Subcutaneous abdominal adipose tissue (tissue), 5 donors: Measurements from ENCODE around the gene REXO1.

Experiments used
- H3K27ac ChIP-seq: one replicate; pipeline ENCODE4 v1.7.0; 2013; ENCODE audit warnings: low read depth, mild to moderate bottlenecking, inconsistent platforms, low read length, moderate library complexity
- H3K27me3 ChIP-seq, 5 donors: one replicate each; pipeline ENCODE4 v1.7.0; 2013; ENCODE audit warnings: low read length in 5 of 5, inconsistent platforms in 1 of 5; ENCODE audit not compliant: control insufficient read depth in 5 of 5, insufficient read depth in 4 of 5
- H3K36me3 ChIP-seq, 5 donors: one replicate each; pipeline ENCODE4 v1.7.0; 2013; ENCODE audit warnings: low read length in 5 of 5; ENCODE audit not compliant: control insufficient read depth in 5 of 5, insufficient read depth in 5 of 5
- H3K4me1 ChIP-seq, 5 donors: one replicate each; pipeline ENCODE4 v1.7.0; 2013; ENCODE audit warnings: low read length in 5 of 5, mild to moderate bottlenecking in 3 of 5, moderate library complexity in 1 of 5; ENCODE audit not compliant: control insufficient read depth in 5 of 5, insufficient read depth in 5 of 5
- H3K4me3 ChIP-seq, 5 donors: one replicate each; pipeline ENCODE4 v1.7.0; 2013; ENCODE audit warnings: low read length in 5 of 5, low read depth in 1 of 5
- H3K9ac ChIP-seq, 5 donors: one replicate each; pipeline ENCODE4 v1.7.0; 2013; ENCODE audit warnings: low read length in 5 of 5, mild to moderate bottlenecking in 4 of 5, moderate library complexity in 3 of 5
- H3K9me3 ChIP-seq, 5 donors: one replicate each; pipeline ENCODE4 v1.7.0; 2013; ENCODE audit warnings: low read length in 5 of 5; ENCODE audit not compliant: control insufficient read depth in 5 of 5
- donor health status: healthy.
- donor health status: healthy.
- donor health status: healthy.
- donor health status: healthy.
- donor health status: healthy.

The REXO1 gene

DNA sequence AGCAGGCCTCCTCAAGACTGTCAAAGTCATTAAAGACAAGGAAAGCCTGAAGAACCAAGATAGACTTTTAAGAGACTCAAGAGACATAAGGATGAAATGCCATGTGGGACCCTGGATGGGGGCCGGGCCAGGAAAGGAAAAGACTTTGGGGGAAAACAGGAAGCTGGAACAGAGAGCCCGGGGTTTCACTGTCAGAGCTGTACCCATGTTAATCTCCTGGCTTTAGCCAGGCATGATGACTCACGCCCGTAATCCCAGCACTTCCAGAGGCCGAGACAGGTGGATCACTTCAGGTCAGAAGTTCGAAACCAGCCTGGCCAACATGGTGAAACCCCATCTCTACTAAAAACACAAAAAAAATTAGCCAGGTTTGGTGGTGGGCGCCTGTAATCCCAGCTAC, 20.7 kb upstream of the REXO1 start:
- Histone ChIP-seq H3K27ac (no peak overlapping the region), H3K4me3 (no peak overlapping the region), H3K9ac (no peak overlapping the region), H3K27me3 (no peaks in the 10 kb centered on the region), H3K4me1 (peaks cover 5 to 32% (median 30%) of the 10 kb centered on the region in 5 donors), H3K36me3 (peaks cover 0 to 16% (median 5%) of the 10 kb centered on the region in 5 donors), H3K9me3 (no peaks in the 10 kb centered on the region)

DNA sequence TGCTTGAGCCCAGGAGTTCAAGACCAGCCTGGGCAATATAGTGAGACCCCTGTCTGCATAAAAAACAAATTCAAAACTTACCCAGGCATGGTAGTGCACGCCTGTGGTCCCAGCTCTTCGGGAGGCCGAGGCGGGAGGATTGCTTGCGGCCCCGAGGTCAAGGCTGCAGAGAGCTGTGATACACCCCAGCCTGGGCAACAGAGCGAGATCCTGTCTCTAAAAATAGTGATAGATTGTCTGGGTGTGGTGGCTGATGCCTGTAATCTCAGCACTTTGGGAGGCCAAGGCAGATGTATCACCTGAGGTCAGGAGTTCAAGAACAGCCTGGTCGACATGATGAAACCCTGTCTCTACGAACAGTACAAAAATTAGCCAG, 19.1 kb upstream of the REXO1 start:
- Histone ChIP-seq H3K4me3 (no peak overlapping the region), H3K4me1 (peaks cover 0 to 18% (median 15%) of the 10 kb centered on the region in 5 donors), H3K36me3 (peaks cover 0 to 14% (median 5%) of the 10 kb centered on the region in 5 donors), H3K27me3 (no peaks in the 10 kb centered on the region), H3K27ac (no peak overlapping the region), H3K9me3 (no peaks in the 10 kb centered on the region), H3K9ac (no peak overlapping the region)

DNA sequence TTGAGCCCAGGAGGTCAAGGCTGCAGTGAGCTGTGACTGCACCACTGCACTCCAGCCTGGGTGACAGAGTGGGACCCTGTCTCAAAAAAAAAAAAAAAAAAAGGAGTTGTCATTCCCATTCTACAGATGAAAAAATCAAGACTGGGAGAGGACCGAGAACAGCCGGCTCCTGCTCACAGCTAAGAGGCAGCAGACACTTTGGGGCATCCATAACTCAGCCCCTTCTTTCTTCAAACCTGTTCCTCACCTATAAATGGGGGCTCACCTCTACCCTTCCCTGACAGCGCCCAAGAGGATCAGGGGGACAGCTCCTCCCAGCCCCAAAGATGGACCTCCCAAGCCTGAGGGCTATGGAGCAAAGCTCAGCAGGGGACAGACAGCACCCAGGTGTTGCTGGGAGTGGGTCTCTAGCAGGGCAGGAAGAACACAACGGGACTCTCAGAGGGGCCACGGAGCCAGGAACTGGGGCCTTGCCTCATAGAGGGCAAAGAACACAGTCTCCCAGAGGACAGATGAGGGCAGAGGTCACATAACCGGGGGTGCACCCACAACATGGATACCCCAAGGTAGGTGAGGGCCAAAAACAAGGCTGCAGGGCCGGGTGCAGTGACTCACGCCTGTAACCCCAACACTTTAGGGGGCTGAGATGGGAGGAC, 18.5 kb upstream of the REXO1 start:
- H3K9me3 ChIP-seq = no peaks in the 10 kb centered on the region
- H3K4me3 ChIP-seq = no peak overlapping the region
- peaks cover 0 to 22% (median 19%) of the 10 kb centered on the region in 5 donors for H3K4me1 ChIP-seq
- H3K36me3 ChIP-seq = peaks cover 0 to 12% (median 5%) of the 10 kb centered on the region in 5 donors
- H3K9ac ChIP-seq = no peak overlapping the region
- no peak overlapping the region for H3K27ac ChIP-seq
- no peaks in the 10 kb centered on the region for H3K27me3 ChIP-seq

DNA sequence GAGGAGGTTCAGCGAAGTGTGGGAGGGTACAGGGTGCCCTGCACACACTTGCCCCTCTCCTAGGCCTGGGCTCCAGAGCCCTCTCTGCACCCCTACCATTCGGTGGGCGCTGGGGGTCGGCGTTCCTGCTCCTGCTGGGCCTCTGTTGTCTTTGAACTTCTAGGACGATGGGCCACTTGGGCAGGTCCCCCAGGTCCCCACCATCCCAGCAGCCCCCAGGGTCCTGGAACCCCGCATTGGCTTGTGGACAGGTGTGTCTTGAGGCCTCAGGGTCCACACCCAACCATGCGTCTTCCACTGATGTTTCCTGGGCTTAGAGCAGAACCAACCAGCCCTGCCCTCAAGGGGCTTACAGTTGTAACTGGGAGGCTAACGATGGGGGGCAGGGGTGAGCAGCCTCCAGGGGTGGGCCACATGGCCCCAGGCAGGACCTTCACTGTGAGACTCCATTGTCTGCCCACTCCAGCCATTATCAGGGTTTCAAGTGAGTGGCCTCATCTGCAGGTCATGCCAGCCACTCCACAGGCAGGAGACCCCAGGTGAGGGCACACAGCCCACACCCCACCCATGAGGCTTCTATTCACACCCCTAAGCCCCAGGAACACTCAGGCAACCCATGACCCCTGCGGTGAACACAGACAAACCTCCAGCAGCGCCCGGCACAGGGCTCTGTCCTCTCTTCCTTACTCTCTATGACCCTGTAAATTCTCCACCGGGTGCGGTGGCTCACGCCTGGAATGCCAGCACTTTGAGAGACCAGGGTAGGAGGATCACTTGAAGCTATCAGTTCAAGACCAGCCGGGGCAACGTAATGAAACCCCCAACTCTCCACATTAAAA, 17.1 kb upstream of the REXO1 start:
- peaks cover 0 to 4% (median 0%) of the 10 kb centered on the region in 5 donors for H3K36me3 ChIP-seq
- no peaks in the 10 kb centered on the region for H3K9me3 ChIP-seq
- peak overlapping the region in 4 of 5 donors; percentile 64 to 88 (median 75) for H3K9ac ChIP-seq
- peak overlapping the region in 3 of 5 donors; percentile 41 to 76 (median 64) for H3K4me3 ChIP-seq
- peaks cover 0 to 36% (median 33%) of the 10 kb centered on the region in 5 donors for H3K4me1 ChIP-seq
- H3K27me3 ChIP-seq = peaks cover 0 to 6% (median under 1%) of the 10 kb centered on the region in 5 donors
- H3K27ac ChIP-seq = peak overlapping the region; percentile 72

DNA sequence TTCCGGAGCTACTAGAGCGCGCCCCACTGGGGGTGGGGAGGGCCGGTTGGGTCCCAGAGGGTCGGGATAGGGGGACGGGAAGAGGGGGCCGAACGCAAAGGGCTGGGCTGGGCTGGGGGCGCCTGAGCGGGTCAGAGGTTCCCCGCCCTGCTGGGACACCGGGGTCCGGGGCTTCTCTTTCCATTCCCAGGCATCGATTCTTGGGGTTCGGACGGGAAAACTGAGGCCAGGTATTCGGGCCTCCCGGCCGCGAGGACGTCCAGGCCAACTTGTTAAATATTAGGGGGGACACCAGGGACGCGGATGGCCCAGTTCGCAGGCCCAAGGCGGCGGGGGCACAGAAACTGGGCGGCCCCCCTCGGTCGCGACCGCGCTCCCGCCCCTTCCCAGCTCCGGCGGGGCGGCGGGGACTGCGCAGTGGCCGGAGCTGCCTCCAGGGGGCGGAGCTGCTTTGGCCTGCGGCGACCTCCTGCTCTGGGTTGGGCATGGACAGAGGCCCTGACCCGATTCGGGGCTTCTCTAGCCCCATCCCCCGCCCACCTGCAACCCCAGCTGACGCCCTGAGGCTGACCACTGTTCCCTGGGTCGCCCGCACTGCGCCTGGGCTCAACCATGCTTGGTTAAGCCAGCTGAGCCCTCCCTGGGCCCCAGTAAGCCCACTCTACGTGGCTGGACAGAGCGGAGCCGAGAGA, 16.3 kb upstream of the REXO1 start:
- Histone ChIP-seq H3K4me3 (peak overlapping the region in 4 of 5 donors; percentile 63 to 76 (median 68)), H3K4me1 (peaks cover 0 to 44% (median 39%) of the 10 kb centered on the region in 5 donors), H3K27ac (peak overlapping the region; percentile 72), H3K9me3 (no peaks in the 10 kb centered on the region), H3K36me3 (no peaks in the 10 kb centered on the region), H3K27me3 (peaks cover 0 to 6% (median 3%) of the 10 kb centered on the region in 5 donors), H3K9ac (peak overlapping the region in 4 of 5 donors; percentile 72 to 88 (median 80))

DNA sequence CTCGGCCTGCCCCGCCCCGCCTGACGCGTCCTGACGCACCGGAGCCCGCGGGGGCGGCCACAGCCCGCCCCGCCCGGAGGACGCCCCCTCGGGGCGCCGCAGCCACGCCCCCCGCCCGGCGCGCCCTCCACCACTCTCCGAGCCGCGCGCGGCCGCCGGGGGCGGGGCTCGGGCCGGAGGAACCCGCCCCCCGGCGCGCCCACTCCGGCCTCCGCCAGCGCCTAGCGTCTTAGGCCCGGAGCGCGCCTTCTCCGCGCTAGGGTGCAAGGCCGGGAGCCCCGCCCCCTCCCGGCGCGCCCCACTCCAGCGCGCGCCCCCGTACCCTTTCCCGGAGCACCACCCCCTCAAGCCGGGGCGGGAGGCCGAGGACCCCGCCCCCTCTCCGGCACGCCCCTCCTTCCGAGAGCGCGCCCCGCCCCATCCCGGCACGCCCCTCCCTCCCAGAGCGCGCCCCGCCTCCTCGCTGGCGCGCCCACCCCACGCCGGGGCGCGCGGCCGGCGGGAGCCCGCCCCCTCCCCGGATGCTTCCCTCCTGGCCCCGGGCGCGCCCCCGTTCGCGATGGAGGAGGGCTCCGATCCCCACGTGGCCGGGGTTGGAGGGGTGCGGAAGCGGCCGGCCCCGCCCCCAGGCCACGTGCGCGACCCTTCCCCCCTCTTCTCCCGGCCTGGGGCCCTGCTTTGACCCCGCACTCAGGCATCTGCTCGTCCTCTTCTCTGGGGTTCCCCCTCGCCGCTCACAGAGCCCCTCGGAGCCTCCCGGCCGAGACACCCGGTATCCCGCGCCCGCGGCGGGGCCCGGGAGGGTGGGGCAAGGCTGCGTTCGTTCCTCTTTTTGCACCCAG, 15.6 kb upstream of the REXO1 start:
- Histone ChIP-seq H3K27ac (peak overlapping the region; percentile 72), H3K4me3 (peak overlapping the region in 4 of 5 donors; percentile 63 to 76 (median 68)), H3K27me3 (peaks cover 0 to 10% (median 3%) of the 10 kb centered on the region in 5 donors), H3K9ac (peak overlapping the region in 4 of 5 donors; percentile 72 to 88 (median 80)), H3K36me3 (no peaks in the 10 kb centered on the region), H3K4me1 (peaks cover 0 to 50% (median 39%) of the 10 kb centered on the region in 5 donors), H3K9me3 (no peaks in the 10 kb centered on the region)

DNA sequence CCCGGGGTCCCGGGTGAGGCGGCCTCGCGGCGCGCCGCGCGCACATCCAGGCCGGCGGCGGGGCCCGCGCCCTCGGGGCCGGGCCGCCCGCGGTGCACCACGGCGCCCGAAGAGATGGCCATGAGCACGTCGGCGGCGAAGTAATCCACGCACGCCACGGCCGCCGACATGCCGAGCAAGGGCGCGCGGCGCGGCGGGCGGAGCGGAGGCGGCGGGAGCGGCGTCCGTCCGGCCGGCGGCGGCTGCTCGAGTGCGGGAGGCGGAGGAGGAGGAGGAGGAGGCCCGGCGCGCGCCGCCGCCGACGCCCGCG, 15.0 kb upstream of the REXO1 start, which contains the start of gene KLF16:
KLF16 (minus strand) TSS at position 252 of the 310 bp plus-strand sequence; CDS start at position 170, 82 bp downstream.
- Histone ChIP-seq H3K9ac (peak within 1 kb of the TSS in 4 of 5 donors; percentile 72 to 88 (median 80)), H3K9me3 (no peaks in the 10 kb centered on the region), H3K4me3 (peak within 1 kb of the TSS in 4 of 5 donors; percentile 63 to 76 (median 70)), H3K36me3 (no peaks in the 10 kb centered on the region), H3K27me3 (peaks cover 0 to 10% (median 3%) of the 10 kb centered on the region in 5 donors), H3K27ac (peak within 1 kb of the TSS; percentile 72), H3K4me1 (peaks cover 0 to 55% (median 42%) of the 10 kb centered on the region in 5 donors)

DNA sequence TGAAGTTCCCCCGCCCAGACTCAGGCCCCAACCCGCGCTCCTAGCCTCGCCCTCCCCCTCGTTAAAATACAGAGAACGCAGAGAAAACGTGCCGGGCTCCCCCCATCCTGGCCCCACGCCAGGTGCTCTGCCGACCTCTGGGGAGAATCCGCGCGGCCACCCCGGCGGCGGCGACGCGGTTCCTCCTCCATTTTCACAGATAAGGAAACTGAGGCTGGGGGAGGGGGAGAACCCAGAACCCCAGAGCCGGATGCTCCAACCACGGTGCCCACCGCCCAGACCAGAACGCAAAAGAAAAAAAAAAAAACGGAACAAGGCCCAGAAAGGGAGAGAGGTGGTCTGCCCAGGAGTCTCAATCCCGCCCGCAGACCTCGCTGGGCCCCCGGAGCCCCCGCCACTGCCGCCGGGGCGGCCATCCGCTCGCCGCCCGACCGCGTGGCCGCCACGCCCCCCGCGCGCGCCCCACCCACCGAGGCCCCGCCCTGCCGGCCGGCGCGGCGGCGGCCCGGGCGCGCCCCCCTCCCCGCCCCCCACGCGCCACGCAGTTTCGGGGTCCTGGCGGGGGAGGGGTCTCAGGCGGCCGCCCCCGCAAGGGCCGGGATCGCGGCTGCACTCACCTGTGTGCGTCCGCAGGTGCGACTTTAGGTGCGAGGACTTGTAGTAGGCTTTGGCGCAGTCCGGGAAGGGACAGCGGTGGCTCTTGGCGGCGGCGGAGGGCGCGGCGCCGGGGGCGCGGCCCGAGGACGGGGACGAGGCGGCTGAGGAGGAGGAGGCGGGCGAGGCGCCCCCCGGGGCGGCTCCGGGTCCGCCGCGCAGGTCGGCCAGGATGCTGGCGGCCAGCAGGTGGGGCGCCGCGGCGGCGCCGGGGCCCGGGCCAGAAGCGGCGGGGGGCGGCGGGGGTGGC, 14.4 kb upstream of the REXO1 start:
- Histone ChIP-seq H3K4me3 (peak overlapping the region in 4 of 5 donors; percentile 62 to 75 (median 70)), H3K27me3 (peaks cover 0 to 10% (median 3%) of the 10 kb centered on the region in 5 donors), H3K4me1 (peaks cover 0 to 61% (median 49%) of the 10 kb centered on the region in 5 donors), H3K36me3 (no peaks in the 10 kb centered on the region), H3K27ac (no peak overlapping the region), H3K9me3 (no peaks in the 10 kb centered on the region), H3K9ac (peak overlapping the region in 4 of 5 donors; percentile 51 to 66 (median 58))
